Mesothelial cell of epicardium (in vitro differentiated cells): ENCODE measurements around the gene REM1. TPM values are rescaled to one million over a fixed set of nuclear protein-coding genes. Genes with fewer than 3 reads are reported as not detected.
"Not testable (repeated sequence)": the region's sequence is repeated elsewhere in the genome, so short reads cannot be mapped to it uniquely, and the experiment has no call there.

ENCODE experiments used
- DNase-seq, 2 experiments: peaks; one replicate each; pipeline ENCODE4 v3.0.0; 2021; ENCODE audit warnings: low spot score in 2 of 2; ENCODE audit not compliant: unreplicated experiment in 2 of 2
- H3K27ac Mint-ChIP-seq: 2 replicates; pipeline ENCODE4 v1.8.0; 2021; ENCODE audit warnings: mixed read lengths
- H3K27me3 Mint-ChIP-seq: 2 replicates; pipeline ENCODE4 v1.8.0; 2021; ENCODE audit warnings: low read depth, mixed read lengths
- H3K36me3 Mint-ChIP-seq: 2 replicates; pipeline ENCODE4 v1.8.0; 2021; ENCODE audit warnings: mixed read lengths
- H3K4me1 Mint-ChIP-seq: 2 replicates; pipeline ENCODE4 v1.8.0; 2021; ENCODE audit warnings: mixed read lengths
- H3K4me3 Mint-ChIP-seq: 2 replicates; pipeline ENCODE4 v1.8.0; 2021; ENCODE audit warnings: mild to moderate bottlenecking, moderate library complexity, mixed read lengths
- H3K9me3 Mint-ChIP-seq: 2 replicates; pipeline ENCODE4 v1.8.0; 2021; ENCODE audit warnings: mixed read lengths
- CTCF ChIP-seq: fragments of 200-600 bp; sonication (generic); IDR thresholded peaks from one replicate; pipeline ENCODE4 v1.5.0; 2021; ENCODE audit warnings: antibody characterized with exemption; ENCODE audit not compliant: unreplicated experiment
- total RNA-seq: library from RNA; stranded (reverse); gene quantifications from 3 replicates; pipeline ENCODE4 v1.2.1, GENCODE V29; 2021

Gene REM1
- total RNA-seq, 1 donor from 2014 or later: not detected

- DNase-seq: no peak
- TF ChIP-seq CTCF: no peak
- Mint-ChIP-seq H3K36me3 (peaks cover 4% of the 10 kb centered on the region), H3K9me3 (peaks cover 67% of the 10 kb centered on the region), H3K4me1 (no peaks in the 10 kb centered on the region), H3K27ac (no peak overlapping the region), H3K4me3 (no peak overlapping the region), H3K27me3 (no peaks in the 10 kb centered on the region)
These were observed 28.8 kb upstream of the REM1 start for GRCh38 chr20:31446084-31446819.

GRCh38 chr20:31449511-31450414 is 25.3 kb upstream of the REM1 start:
- Mint-ChIP-seq H3K9me3 (peaks cover 66% of the 10 kb centered on the region), H3K27me3 (no peaks in the 10 kb centered on the region), H3K36me3 (peaks cover 4% of the 10 kb centered on the region), H3K27ac (no peak overlapping the region), H3K4me1 (no peaks in the 10 kb centered on the region), H3K4me3 (no peak overlapping the region)
- TF ChIP-seq CTCF: no peak
- no peak for DNase-seq

- Mint-ChIP-seq H3K4me3 (no peak overlapping the region), H3K4me1 (no peaks in the 10 kb centered on the region), H3K27me3 (no peaks in the 10 kb centered on the region), H3K36me3 (peaks cover 4% of the 10 kb centered on the region), H3K9me3 (peaks cover 50% of the 10 kb centered on the region), H3K27ac (no peak overlapping the region)
- DNase-seq: no peak
- no peak for TF ChIP-seq CTCF
These were observed 22.5 kb upstream of the REM1 start for GRCh38 chr20:31452575-31452974.

GRCh38 chr20:31454361-31454760 is 20.7 kb upstream of the REM1 start:
- Mint-ChIP-seq H3K4me1 (no peaks in the 10 kb centered on the region), H3K4me3 (no peak overlapping the region), H3K9me3 (peaks cover 38% of the 10 kb centered on the region), H3K27me3 (no peaks in the 10 kb centered on the region), H3K36me3 (peaks cover 1% of the 10 kb centered on the region), H3K27ac (no peak overlapping the region)
- no peak for DNase-seq
- no peak for TF ChIP-seq CTCF

- peaks cover 34% of the 10 kb centered on the region for H3K9me3 Mint-ChIP-seq
- H3K27ac Mint-ChIP-seq, DNase-seq, H3K4me1 Mint-ChIP-seq, H3K4me3 Mint-ChIP-seq, H3K27me3 Mint-ChIP-seq, H3K36me3 Mint-ChIP-seq: not testable (repeated sequence)
These were observed 4.1 kb upstream of the REM1 start for GRCh38 chr20:31470946-31471345.
